Pancreas (tissue), 10 donors: ENCODE data around the gene NEDD4. TPM values are rescaled to one million over a fixed set of nuclear protein-coding genes. Genes with fewer than 3 reads are reported as not detected.

Source experiments
- ATAC-seq, 4 donors: fragments of 200-7000 bp; cut with Tn5 transposase; one replicate each; pipeline versions ENCODE4 v1.8.0 to v1.9.1; 2020; ENCODE audit warnings: mild to moderate bottlenecking in 4 of 4, moderate library complexity in 4 of 4
- DNase-seq, 6 donors: peaks; one replicate each; pipeline ENCODE4 v3.0.0-alpha.2; 2020
- FAIRE-seq: peaks from 2 replicates; lab custom pipeline; 2012; peaks lifted over from hg19 to GRCh38; lab: Jason Lieb, UNC
- H3K27ac ChIP-seq, 4 donors: fragments of 200-600 bp; sonication (generic); 1 replicate in 3 of 4; 2 replicates in 1 of 4; pipeline versions ENCODE4 v1.5.0 to v1.8.0; 2020
- H3K27me3 ChIP-seq, 4 donors: fragments of 200-600 bp; one replicate each; pipeline ENCODE4 v1.8.0; 2021
- H3K36me3 ChIP-seq, 3 donors: fragments of 200-600 bp; sonication (generic) in 1 of 3; one replicate each; pipeline versions ENCODE4 v1.5.0 to v1.8.0; 2020 to 2021
- H3K4me1 ChIP-seq, 3 donors: fragments of 200-600 bp; one replicate each; pipeline ENCODE4 v1.8.0; 2021
- H3K4me3 ChIP-seq, 4 donors: fragments of 200-600 bp; sonication (generic) in 2 of 4; one replicate each; pipeline versions ENCODE4 v1.5.0 to v1.8.0; 2020 to 2021
- H3K9me3 ChIP-seq, 4 donors: fragments of 200-600 bp; one replicate each; pipeline ENCODE4 v1.8.0; 2021
- CTCF ChIP-seq, 4 donors: fragments of 200-600 bp; sonication (generic) in 3 of 4; IDR thresholded peaks; one replicate each; pipeline versions ENCODE4 v1.5.0 to v1.8.0; 2021; ENCODE audit warnings: antibody characterized with exemption in 4 of 4
- WGBS, 2 donors: extraction: QIAGEN DNeasy Blood & Tissue Kit; methylation state at CpG; one replicate each; pipeline ENCODE4 v1.1.7; 2013; 5-methylcytosine and 5-hydroxymethylcytosine counted together
- intact Hi-C, 3 donors: fragments of 100-400 bp; cut with DNase I; formaldehyde crosslinking; loops; one replicate each; pipeline versions ENCODE4 v1.11.1 to v1.14.2; 2022
- polyA plus RNA-seq, 2 donors: library from polyadenylated mRNA; stranded (reverse); fragments of 200-250 nt; gene quantifications; one replicate each; pipeline ENCODE4 v1.2.3, GENCODE V29; 2013
- total RNA-seq, 6 donors: library from RNA; stranded (reverse); fragmentation: NEBNext Ultra II Directional in 4 of 6; extraction: Animal tissue kit (Norgen Biotek cat#: 25700) in 4 of 6; gene quantifications; one replicate each; pipeline versions ENCODE4 v1.2.1 to v1.2.4, GENCODE V29; 2021 to 2023
- donor health status: healthy with polysubstance abuse.
- donor health status: DM: no; HTN: no; CAD: no; lungs with moderate emphysema.
- donor health status: DM: no; HTN: no; CAD: no.
- donor health status: control.
- donor health status: control.
- donor health status: Bipolar disorder and iron deficiency.
- donor health status: DM: yes; HTN: yes; CAD: no.
- donor health status: DM: no; HTN: no; CAD: no.
- donor health status: DM: no; HTN: no; CAD: no.
- donor health status: DM: yes; HTN: yes; CAD: no.

The NEDD4 gene
- total and polyA plus RNA-seq, 8 donors, result 1.4 to 9.5 (median 4.6) TPM

GRCh38 chr15:55820043-55820442 is 173.4 kb downstream of the NEDD4 start:
- intact Hi-C loops, result no loop called here
- no peak overlapping the region for H3K27ac ChIP-seq
- DNase-seq (no peak), ATAC-seq (no peak), FAIRE-seq (no peak)
- WGBS, 2 donors, result 68 to 69% methylated on average over 5 of the region's 5 CpGs
- H3K27me3 ChIP-seq, result no peaks in the 10 kb centered on the region
- no peaks in the 10 kb centered on the region for H3K9me3 ChIP-seq
- no peaks in the 10 kb centered on the region for H3K36me3 ChIP-seq
- H3K4me1 ChIP-seq, result no peaks in the 10 kb centered on the region
- H3K4me3 ChIP-seq, result no peak overlapping the region
- TF ChIP-seq CTCF (IDR thresholded peaks at IDR 0.05), result no peak

DNA sequence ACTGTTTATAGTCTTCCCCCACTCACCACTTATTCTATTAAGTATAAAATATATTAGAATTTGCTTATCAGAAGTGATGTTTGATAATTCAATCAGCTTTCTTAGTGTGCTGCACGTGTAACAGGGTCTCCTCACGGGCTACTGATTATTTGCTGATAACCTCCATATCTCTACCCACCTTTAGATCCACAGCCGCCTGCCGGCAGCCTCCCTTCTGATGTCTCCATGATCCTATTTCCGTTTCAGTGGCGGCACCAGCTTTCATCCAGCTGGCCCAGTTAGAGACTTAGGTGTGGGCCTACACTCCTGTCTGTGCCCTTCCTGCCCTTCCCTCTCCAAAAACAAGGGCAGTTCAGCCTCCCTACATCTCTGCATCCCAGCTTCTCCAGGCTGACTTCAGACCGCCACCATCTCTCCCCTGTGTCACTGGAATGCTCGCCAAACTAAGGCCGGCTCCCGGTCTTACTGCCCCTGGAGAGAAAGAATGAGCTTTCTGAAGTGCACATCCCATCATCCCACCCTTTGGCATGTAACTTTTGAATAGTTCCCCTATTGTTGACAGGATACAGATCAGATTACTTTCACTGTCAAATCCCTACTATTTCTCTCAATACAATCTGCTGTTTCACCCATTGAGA is 173.9 kb downstream of the NEDD4 start:
- intact Hi-C loops, result no loop called here
- H3K27me3 ChIP-seq, result no peaks in the 10 kb centered on the region
- no peak overlapping the region for H3K27ac ChIP-seq
- DNase-seq, result no peak
- H3K9me3 ChIP-seq, result no peaks in the 10 kb centered on the region
- no peaks in the 10 kb centered on the region for H3K4me1 ChIP-seq
- no peak for FAIRE-seq
- no peak for ATAC-seq
- 73 to 75% methylated on average over 10 of the region's 10 CpGs for WGBS, 2 donors
- no peak overlapping the region for H3K4me3 ChIP-seq
- no peak for TF ChIP-seq CTCF (IDR thresholded peaks at IDR 0.05)
- no peaks in the 10 kb centered on the region for H3K36me3 ChIP-seq

DNA sequence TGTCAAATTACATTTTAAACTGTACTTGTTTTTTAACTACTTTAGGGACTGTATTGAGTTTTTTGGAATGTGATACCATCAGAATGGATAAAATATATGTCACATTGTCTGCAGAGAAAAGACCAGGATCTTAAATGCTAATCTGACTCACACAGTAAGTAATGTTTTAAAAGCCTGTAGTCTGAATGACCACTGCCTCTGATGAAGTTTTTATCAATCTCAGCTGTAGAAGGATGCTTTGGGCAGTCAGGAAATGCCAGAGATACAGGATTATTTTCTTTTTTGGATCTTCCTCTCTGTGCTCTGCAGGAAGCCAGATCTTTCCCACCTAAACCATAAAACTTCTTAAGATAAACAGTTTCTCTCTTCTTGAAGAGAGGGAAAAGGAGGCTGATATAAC is 177.4 kb downstream of the NEDD4 start:
- ATAC-seq (no peak), DNase-seq (no peak), FAIRE-seq (no peak)
- H3K4me1 ChIP-seq, result no peaks in the 10 kb centered on the region
- intact Hi-C loops, result no loop called here
- H3K27ac ChIP-seq, result no peak overlapping the region
- TF ChIP-seq CTCF (IDR thresholded peaks at IDR 0.05), result no peak
- H3K4me3 ChIP-seq, result no peak overlapping the region
- H3K9me3 ChIP-seq, result no peaks in the 10 kb centered on the region
- no peaks in the 10 kb centered on the region for H3K27me3 ChIP-seq
- H3K36me3 ChIP-seq, result no peaks in the 10 kb centered on the region

DNA sequence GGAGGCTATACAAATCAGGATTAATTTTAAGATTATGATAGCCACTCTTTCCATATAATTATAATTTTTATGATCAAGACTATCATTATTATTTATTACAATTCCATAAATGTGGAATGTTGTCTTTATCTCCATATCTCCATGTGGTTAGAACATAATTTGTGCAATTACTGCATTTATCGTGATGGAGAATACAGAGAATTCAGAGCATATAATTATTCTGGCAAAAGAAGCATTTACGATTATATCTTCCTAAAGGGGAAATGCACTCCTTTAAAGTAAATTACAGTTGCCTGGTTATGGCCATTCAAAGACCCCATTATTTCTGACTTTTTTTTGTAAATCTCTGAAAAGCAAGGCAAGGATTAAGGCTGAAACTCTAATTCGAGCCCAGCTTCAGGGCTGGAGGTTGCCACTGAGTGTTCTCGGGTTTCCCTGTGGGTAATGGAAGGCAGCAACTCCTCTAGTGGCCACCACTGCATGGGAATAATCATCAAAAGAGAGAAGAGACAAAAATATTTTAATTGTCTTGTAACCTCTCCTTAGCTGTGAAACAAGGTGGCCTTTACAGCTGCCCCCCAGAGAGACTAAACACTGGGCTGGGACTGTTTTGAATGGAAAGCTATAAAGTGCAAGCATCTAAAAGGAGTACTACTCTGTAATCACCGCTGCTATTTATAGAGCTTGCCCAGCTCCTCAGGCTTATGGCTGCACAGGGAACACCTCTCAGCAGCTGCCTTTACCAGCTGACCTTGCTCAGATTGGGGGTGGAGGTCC is 190.6 kb downstream of the NEDD4 start:
- TF ChIP-seq CTCF (IDR thresholded peaks at IDR 0.05), result no peak
- FAIRE-seq (no peak), DNase-seq (no peak), ATAC-seq (no peak)
- H3K36me3 ChIP-seq, result no peaks in the 10 kb centered on the region
- WGBS, 2 donors, result 75 to 79% methylated on average over 5 of the region's 5 CpGs
- no peaks in the 10 kb centered on the region for H3K4me1 ChIP-seq
- intact Hi-C loops, result no loop called here
- peaks cover 0 to 4% (median 0%) of the 10 kb centered on the region in 4 donors for H3K27me3 ChIP-seq
- H3K4me3 ChIP-seq, result no peak overlapping the region
- no peak overlapping the region for H3K27ac ChIP-seq
- H3K9me3 ChIP-seq, result no peaks in the 10 kb centered on the region

GRCh38 chr15:55800216-55800615 is 193.2 kb downstream of the NEDD4 start:
- ATAC-seq (no peak), DNase-seq (no peak), FAIRE-seq (no peak)
- H3K9me3 ChIP-seq, result no peaks in the 10 kb centered on the region
- no peak overlapping the region for H3K4me3 ChIP-seq
- no peaks in the 10 kb centered on the region for H3K36me3 ChIP-seq
- no peak overlapping the region for H3K27ac ChIP-seq
- intact Hi-C loops, result no loop called here
- WGBS, 2 donors, result 80 to 81% methylated on average over 2 of the region's 2 CpGs
- peaks cover 0 to under 1% (median 0%) of the 10 kb centered on the region in 4 donors for H3K27me3 ChIP-seq
- H3K4me1 ChIP-seq, result no peaks in the 10 kb centered on the region
- TF ChIP-seq CTCF (IDR thresholded peaks at IDR 0.05), result no peak
